Cortex of kidney (tissue), 1 donor: ENCODE data around the gene COL4A1.

ENCODE experiments used
- DNase-seq: peaks from one replicate; lab custom pipeline; 2025; lab: John Stamatoyannopoulos, UW

COL4A1 gene

DNA sequence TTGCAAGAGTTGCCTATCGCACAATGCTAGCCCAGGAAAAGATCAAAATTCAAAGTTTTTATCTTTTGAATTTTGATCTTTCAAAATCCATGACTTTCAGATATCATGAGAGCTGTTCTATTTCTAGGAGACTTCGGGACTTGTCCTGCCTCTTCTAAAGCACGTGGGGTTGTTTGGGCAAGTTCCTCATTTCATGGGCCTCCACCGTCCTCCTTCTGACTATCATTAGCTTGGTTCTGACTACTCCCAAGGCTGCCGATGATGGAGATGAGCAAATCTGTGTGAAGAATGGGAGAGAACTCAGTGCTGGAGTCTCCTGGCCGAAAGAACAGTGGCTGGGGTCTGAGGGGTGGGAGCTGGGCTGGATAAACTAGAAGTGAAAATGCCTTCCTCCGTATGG lies 86.5 kb downstream of the COL4A1 start:
- no peak for DNase-seq

DNA sequence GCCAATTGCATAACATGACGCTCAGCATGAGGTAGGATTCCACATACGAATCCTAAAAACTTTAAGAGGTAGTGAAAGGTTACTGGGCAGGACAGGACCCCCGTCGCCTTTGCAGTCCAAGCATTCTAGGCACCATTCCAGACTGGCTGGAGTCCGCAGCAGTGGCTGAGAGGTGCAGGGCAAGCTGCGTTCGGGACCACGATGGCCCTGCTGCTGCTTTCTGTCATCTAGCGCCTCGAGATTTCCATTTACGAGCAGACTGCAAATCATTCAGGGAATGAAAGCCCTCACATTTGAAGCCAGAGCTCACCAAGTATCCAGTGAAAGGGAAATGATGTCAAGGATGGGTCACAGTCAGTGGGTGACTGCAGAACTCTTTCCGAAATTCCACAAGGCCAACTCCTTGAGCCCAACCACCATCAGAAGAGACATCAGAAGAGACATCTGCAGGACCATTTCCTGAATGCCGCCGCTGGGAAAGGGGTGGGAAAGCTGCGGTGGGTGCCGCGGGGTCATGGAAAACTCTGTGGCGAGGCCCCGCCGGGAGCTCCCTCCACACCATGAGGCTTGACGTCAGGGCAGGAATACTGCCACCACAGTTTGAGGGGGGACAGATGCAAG lies 88.3 kb downstream of the COL4A1 start:
- DNase-seq, result no peak

DNA sequence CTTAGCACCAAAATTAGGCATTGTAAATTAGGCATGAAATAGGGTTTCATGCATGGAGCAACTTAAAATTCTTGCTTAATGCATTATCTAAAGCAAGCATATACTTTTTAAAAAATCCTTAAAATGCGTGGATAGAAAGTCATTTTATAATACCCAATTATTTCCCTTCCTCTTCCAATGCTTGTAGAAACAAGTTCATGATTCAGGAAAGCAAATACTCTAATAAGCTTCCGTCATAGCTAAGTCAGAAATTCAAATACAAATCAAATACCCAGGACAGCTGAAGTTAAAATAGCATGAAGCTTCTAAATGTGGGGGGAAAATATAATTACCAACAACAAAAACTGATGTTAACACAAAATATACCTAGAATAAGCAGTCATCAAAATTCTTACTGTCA lies 89.1 kb downstream of the COL4A1 start:
- no peak for DNase-seq

DNA sequence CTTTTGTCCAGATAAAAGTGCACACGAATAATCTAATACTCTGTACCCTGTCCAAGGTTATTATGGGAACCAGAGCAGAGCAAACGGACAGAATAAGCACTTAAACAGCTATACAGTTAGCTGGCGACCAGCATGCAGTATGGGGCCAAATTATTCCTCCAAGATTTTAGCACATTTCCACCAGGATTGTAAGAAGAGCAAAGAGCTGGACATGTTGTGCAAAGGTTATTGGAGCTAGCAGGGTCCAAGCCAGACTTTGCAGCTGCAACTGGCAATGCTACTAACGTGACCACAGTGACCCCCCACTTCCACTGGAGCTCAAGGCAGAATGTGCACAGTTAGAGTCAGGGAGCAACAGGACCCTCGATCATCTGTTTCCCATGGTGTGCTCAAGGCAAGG lies 89.9 kb downstream of the COL4A1 start:
- DNase-seq, result no peak

DNA sequence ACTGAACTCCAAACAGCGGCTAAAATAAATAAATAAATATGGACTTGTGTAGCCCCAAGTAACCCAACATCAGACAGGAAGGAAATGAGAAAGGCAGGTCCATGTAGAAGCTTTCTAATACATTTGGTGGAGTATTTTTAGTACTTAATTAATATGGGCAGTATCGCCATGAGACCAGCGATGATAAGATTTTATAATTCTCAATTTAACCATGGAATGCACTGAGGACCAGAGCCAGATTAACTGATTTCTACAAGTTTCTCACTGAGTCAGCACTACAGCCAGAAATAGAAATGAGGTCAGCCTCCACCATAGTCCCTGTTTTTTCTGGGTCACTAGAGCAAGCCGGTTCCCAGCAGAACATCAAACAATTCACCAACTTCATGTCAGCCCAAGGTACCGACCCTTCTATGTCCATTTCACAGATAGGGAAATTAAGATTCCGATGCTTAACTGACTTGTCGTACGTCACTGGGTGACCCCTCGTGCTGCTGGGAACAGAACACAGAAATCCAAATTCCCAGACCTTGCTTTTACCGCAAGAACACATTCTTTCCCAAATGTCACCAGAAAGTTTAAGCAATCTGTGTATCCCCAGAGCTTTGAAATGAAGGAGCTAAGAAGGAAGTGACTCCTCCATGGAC lies 90.4 kb downstream of the COL4A1 start:
- no peak for DNase-seq

DNA sequence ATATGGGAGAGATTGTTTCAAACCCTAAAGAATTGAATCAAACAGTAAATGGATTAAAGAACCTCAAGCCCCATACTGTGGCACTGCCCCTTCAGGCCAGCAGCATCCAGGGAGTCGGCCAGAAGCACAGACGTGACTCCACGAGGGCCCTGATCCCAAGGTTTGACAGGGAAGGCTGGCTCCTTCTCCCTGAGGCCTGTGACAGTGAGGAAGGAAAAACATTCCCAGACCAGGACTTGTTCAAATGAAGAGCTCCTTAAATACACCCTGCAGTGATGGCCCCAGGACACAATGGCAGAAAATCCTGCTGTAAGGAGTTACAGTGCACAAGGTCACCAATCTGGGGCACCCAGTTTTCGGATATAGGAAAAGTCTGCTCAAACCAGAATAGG lies 91.0 kb downstream of the COL4A1 start:
- DNase-seq, result no peak

DNA sequence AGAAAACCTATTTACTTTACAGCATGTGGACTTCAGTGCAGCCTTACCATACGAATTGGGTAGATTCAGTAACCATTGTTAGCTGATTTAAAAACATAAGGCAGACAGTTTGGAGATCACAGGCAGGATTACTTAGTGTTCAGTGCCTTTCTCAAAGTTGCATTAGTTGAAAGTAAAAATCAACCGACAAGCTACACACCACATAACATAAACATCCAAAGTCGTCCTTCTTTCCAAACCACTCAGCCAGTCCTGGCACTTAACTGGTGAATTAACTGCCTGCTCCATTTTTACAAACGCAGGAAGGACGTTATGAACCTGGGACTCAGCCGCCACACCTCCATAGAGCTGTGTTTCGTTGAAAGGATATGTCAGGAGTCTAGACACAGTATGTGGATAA lies 91.4 kb downstream of the COL4A1 start:
- no peak for DNase-seq

DNA sequence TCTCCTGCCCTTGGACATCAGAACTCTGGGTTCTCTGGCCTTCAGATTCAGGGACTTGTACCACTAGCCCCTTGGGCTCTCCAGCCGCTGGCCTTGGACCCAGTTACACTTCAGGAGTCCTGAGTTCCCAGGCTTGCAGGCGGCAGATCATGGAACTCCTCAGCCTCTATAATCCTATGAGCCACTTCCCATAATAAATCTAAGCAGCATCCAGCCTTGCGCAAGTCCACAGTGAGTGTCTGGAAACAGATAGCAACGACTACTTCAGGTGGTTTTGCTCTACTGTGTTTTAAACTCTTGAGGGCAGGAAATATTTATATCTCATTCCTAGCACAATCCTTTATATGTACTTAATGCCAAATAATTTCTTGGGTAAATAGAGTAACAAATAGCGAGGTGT lies 92.3 kb downstream of the COL4A1 start:
- DNase-seq, result no peak

DNA sequence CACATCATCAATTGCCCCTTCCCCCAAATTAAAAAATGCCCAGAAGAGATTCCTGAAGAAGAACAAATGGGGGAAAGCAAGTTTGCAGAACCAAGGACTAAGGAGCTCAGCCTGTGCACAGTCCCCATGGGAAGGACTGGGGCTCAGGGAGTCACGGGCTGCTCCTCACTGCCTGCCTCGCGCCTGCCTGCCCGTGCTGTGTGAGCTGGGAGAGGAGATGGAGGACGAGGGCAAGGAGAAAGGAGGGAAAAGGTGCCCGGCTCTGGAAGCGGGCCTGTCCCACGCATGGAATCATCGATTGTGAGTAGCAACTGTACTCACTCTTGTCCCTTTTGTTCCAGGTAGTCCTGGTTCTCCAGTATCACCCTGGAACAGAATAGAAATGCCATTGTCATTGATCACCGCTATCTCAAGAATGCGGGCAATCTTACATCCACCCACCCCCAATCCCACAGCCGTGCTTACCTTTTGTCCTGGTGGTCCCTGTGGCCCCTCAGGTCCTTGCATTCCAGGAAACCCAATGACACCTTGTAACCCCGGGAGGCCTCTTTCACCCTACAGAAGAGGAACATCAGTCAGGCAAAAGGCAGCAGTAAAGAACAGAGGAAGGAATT lies 93.4 kb downstream of the COL4A1 start:
- DNase-seq, result no peak

DNA sequence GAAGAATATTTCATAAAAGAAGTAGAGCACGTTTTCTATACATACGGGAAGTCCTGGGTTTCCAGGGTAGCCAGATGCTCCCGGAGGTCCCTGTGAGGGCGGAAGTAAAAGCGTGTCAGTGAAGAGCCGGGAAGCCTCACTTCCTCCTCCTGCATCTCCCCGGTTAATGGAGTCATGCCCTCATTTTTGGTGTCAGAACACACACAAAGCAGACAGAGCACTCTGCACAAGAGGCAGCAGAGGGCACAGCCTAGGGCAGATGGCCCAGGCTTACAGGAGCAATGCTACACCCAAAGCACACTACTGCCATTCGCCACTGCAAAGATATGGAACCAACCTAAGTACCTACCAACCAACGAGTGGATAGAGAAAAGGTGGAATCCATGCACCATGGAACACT lies 94.4 kb downstream of the COL4A1 start:
- no peak for DNase-seq

DNA sequence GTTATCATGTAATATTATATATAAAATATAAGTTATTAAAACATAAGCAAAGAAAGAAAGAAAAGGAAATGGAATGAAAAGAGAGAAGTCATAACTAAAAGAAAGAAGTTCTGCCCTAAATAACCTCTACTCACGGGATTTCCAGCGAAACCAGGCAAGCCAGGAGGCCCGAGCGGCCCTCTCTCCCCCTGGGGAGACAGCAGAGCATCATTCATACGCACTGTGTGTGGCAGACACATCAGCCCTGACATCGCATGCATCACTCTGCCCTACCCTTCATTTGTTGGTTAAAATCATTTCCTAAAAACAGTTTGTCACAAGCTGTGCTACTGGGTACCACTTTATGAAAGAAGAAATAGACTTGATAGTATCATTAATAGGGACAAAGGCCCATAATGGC lies 95.2 kb downstream of the COL4A1 start:
- DNase-seq, result no peak

DNA sequence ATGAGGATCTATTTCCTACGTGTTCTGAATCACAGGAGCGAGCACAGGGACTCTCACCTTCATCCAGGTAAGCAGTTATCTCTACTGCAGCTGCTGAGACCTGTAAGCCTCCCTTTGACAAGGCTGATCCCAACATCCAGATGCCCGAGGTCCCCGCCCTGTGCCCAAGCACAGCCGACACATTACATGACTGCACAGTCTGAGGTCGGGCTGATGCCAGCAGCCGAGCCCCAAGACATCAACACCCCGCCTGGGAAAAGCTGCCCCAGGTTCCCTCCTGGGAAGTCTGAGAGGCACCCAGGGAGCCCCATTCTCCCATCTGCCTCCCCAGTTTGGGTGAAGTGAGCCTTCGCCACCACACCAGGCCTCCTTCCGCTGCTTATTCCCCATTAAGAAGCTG lies 95.9 kb downstream of the COL4A1 start:
- no peak for DNase-seq

DNA sequence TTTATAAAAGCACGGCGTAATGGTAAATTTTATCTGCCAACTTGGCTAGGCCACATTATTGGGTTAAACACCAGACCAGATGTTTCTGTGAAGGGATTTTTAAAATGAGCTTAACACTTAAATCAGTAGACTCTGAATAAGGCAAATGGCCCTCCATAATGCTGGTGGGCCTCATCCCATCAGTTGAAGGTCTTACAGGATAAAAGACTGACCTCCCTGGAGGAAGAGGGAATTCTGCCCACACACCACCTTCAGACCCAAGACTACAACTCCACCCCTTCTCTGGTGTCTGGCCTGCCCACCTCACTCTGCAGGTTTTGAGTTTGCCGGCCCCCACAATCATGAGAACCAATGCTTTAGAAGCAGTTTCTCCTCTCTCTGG lies 96.4 kb downstream of the COL4A1 start:
- no peak for DNase-seq

DNA sequence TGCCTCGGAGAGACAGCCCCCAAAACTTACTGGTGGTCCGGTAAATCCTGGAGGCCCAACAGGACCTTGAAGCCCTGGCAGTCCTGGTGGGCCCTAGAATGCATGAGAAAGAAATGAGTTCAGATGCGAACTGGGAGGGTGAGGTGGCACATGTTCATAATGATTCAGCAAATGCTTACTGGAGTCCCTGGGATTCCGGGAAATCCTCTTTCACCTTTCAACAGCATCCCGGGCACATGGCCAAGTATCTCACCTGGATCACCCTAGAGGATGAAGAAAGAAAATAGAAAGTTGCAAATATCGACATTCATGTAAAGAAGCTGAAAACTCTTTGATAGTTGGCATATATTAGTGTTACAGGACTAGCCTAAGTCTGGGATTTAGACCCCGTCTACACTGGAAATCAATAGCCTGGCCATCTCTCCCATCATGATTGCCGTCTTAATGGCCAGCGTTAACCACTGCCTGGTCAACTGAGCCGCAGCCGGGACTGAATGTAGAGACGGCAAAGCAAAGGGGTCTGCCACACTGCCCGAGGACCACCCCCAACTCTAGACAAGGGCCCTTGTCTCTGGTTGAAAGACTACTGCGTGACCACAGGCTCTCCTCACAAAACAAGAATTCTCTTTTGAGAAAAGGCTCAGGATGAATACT lies 96.9 kb downstream of the COL4A1 start:
- no peak for DNase-seq

DNA sequence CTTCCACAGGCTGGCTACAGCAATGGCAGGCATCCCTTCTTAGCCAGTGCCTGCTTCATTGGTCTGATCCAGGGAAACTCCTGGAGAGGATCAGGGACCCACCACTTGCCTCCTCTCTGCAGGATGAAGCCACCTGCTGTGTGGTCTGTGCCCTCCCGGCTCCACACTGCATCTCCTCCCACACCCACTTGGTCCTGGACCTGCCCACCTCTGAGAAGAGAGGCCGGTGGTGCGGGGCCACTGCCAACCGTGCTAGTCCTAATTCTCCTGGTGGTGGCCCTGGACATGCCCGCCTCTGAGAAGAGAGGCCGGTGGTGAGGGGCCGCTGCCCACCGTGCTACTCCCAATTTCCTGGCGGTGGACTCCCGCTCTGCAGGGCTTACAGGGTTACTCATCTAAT lies 98.8 kb downstream of the COL4A1 start:
- no peak for DNase-seq

DNA sequence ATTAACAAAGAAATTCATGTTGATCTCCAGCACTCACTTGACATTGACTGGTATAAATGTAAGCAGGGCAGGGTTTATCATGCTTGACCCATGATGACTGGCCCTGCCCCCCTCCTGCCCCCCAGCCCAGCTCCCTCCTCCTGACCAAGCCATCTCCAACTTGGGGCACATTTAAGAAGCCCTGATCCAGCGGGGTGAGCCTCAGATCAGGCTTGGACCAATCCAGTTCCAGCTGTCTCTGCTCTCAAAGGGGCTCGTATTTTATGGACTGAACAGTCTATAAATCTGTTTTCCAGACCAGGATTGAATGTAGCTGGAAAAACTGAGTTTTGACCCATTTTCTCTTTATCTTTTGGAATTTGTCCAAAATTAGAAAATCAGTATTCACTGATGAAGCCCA lies 100.0 kb downstream of the COL4A1 start:
- DNase-seq, result no peak

DNA sequence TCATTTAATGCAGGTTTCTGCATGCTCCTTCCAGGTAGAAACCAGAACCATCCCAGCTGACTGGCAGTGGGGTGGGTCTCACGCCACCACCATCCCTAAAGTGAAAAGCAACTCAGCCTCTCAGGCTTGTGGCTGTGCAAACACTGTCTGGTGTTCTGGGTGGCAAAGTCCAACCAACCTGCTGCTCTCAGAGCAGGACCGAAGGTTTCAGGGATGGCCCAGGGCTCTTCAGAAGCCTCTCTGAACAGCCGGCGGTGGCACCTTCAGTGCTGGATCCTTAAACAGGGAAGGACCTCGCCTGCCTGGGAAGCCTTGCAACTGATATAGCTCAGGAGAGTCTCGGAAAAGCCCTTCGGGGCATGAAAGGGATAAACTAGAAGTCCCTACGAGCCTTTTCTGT lies 100.8 kb downstream of the COL4A1 start:
- DNase-seq, result no peak

DNA sequence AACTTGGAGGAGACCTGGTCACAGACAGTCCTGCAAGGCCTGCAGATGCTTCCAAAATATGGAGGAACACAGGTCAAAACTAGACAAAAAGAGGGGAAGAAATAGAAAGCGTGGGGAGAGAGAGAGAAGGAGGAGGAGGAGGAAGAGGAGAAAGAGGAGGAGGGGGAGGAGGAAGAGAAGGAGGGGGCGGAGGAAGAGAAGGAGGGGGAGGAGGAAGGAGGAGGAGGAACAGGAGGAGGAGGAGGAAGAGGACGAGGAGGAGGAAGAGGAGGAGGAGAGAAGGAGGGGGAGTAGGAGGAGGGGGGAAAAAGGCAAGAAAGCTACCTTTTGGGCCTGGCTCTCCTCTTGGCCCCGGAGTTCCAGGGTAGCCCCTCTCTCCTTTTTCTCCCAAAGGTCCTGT lies 105.8 kb downstream of the COL4A1 start:
- no peak for DNase-seq

DNA sequence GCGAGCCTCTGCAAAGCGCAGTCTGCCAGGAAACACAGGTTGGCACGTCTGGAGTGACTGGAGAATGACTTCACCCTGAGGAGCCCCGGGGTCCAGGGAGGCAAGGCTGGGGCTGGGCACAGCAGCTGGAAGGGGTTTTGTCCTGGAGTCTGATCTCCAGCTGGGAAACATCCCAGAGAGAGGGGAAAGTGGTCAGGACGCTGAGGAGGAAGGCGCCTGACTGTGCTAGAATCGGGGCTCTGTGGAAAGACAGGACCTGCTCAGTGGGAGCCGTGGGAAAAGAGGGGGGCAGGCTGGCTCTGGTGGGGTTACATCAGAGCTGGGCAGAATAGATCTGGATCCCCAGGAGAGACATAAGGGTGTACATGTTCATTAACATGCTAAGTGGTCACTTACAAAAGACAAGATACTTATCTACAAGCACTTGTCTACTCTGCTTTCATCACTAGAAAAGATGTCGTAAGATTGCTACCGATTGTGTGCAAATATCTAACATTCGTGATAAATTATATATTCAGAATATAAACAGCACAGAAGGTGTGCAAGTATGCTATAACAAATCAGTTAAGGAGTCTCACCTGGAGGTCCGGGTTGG lies 106.6 kb downstream of the COL4A1 start:
- no peak for DNase-seq

DNA sequence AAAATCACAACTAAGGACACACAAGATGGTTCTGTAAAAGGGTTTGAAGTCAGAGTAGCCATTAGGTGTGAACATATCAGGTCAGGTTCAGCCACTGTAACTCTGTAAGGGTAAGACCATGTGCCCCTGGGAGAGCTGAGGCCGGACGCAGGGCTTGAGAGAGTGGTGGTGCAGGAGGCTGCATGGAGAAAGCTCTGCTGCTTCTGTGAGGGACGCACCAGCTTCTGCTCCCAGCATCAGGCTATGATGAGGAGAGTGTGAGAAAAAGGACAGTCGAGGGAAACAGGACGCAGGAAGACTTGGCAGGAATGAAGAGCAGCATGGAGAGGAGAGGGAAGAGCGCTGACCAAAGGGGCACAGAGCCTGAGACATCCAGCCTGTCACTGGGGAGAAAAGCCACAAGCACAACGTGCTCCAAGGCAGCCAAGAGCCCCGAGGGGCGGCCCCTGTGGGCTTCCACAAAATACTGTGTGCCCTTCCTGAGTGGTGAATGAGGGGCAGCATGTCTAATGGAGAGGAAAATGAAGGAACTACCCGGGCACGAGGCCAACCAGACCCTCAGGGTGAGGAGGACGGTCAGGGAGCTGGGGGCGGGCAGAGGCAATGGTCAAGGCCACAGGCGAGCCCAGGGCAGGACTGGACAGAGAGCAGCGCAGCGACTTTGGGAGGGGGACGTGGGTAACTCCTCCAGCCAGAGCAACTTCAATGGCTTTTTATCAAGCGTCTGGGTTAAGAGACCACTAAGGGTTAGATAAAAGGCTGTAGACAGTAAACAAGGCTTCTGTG lies 107.7 kb downstream of the COL4A1 start:
- DNase-seq, result no peak

DNA sequence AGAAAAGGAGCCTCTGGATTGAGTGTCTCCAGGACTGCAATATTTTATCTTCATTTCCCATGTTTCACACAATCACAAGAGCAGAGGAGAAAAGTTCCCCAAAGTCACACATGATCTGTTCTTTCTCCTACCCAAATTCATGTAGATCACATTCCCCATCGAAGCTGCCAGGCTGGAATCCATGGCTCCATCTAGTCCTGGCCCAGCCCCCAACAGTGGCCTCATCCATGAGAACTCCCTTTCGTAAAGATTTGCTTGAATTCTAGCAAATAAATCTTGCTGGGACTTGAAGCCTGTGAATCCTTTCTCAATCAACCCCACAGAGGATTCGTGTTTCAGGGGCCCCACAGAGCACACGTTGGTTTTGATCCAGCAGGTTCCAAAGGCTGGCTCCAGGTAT lies 109.5 kb downstream of the COL4A1 start:
- no peak for DNase-seq

DNA sequence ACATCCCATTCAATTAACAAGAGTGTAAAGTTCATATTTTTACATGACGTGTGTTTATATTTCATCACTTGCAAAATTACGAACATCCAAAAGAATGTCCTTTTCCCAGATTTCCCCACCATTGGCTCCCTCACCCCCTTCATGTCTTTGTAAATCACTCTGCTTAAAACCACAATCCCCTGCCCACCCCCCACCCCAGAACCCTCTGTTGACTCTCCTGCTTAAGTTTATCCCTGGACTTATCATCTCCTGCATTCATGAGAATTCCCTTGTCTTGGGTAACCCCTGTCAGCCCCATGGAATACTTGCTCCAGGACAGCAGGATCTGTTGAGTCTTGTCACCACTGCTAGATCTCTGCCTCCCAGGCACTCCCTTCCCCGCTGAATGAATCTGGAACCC lies 109.9 kb downstream of the COL4A1 start:
- DNase-seq, result no peak
